ENCODE data around the gene CEMIP. TPM values are rescaled to one million over a fixed set of nuclear protein-coding genes. Genes with fewer than 3 reads are reported as not detected.

CEMIP gene
- total and polyA plus RNA-seq, 2 of the 13 experiments (the other 11 are each of a cell fraction or from before 2014, with no cell fraction given), result 4.3 to 28.5 TPM

- TF ChIP-seq ZUFSP (CRISPR knock-in tag; IDR thresholded peaks at IDR 0.05; ENCODE audit: borderline replicate concordance) (no peak), ZNF652 (CRISPR knock-in tag; IDR thresholded peaks at IDR 0.05; ENCODE audit: borderline replicate concordance, low read depth) (no peak), RFX3 (CRISPR knock-in tag; IDR thresholded peaks at IDR 0.05) (no peak), CREBL2 (CRISPR knock-in tag; IDR thresholded peaks at IDR 0.05; ENCODE audit: borderline replicate concordance) (no peak), ZNF614 (CRISPR knock-in tag; IDR thresholded peaks at IDR 0.05; ENCODE audit: borderline replicate concordance) (no peak), ZNF83 (CRISPR knock-in tag; IDR thresholded peaks at IDR 0.05; ENCODE audit: borderline replicate concordance) (no peak), TFDP2 (CRISPR knock-in tag; IDR thresholded peaks at IDR 0.05) (peak; percentile 48; the same call in 1 of the 2 replicates), SOX6 (IDR thresholded peaks at IDR 0.05) (no peak), SOX6 (CRISPR knock-in tag; IDR thresholded peaks at IDR 0.05) (peak; percentile 86), ETV5 (CRISPR knock-in tag; IDR thresholded peaks at IDR 0.05; ENCODE audit: borderline replicate concordance) (peak; percentile 89), NFIB (CRISPR knock-in tag; IDR thresholded peaks at IDR 0.05; ENCODE audit: borderline replicate concordance) (no peak), ZNF432 (CRISPR knock-in tag; IDR thresholded peaks at IDR 0.05; ENCODE audit: borderline replicate concordance) (no peak), NFIC (IDR thresholded peaks at IDR 0.05; ENCODE audit: low read length) (peak; percentile 76), ELK4 (CRISPR knock-in tag; IDR thresholded peaks at IDR 0.05; ENCODE audit: borderline replicate concordance) (no peak), ATF6 (CRISPR knock-in tag; conservative IDR thresholded peaks at IDR 0.05) (no peak), ZNF605 (CRISPR knock-in tag; IDR thresholded peaks at IDR 0.05) (no peak), GABPA (IDR thresholded peaks at IDR 0.05; ENCODE audit: low read depth, low read length) (no peak), GABPA (CRISPR knock-in tag; IDR thresholded peaks at IDR 0.05; ENCODE audit: low read depth) (no peak), KDM5B (CRISPR knock-in tag; IDR thresholded peaks at IDR 0.05; ENCODE audit: borderline replicate concordance) (no peak; the same call in 1 of the 2 replicates), PHF8 (CRISPR knock-in tag; IDR thresholded peaks at IDR 0.05) (peak; percentile 30; the same call in 1 of the 2 replicates), CBX5 (CRISPR knock-in tag; IDR thresholded peaks at IDR 0.05; ENCODE audit: borderline replicate concordance) (peak; percentile 36; the same call in 1 of the 2 replicates), MAFF (IDR thresholded peaks at IDR 0.05; ENCODE audit: low read depth, low read length) (no peak), ZNF350 (CRISPR knock-in tag; IDR thresholded peaks at IDR 0.05; ENCODE audit: borderline replicate concordance, low read depth) (0 out of 2 replicates have a peak, but pooled peaks have one; percentile 28), FOXP1 (IDR thresholded peaks at IDR 0.05) (no peak), FOXP1 (CRISPR knock-in tag; IDR thresholded peaks at IDR 0.05) (peak; percentile 91), ZNF776 (CRISPR knock-in tag; IDR thresholded peaks at IDR 0.05) (no peak), ZNF234 (CRISPR knock-in tag; conservative IDR thresholded peaks at IDR 0.05) (no peak)
Measured at GRCh38 chr15:80804970-80805495, 25.9 kb downstream of the CEMIP start (continued).
